LNCaP clone FGC (cell line): Measurements from ENCODE around the gene HSPG2.

Experiments used
- DNase-seq: peaks from one replicate; pipeline ENCODE4 v3.0.0-alpha.2; 2011; ENCODE audit warnings: low read depth
- H3K4me3 ChIP-seq: 2 replicates; pipeline ENCODE4 v1.5.1; 2011; ENCODE audit warnings: mild to moderate bottlenecking, low read depth, low read length, control low read depth
- CTCF ChIP-seq: IDR thresholded peaks from 2 replicates; pipeline ENCODE4 v1.5.1; 2012; ENCODE audit warnings: mild to moderate bottlenecking; ENCODE audit not compliant: control insufficient read depth, insufficient read depth; ENCODE audit errors: extremely low read depth

Gene HSPG2

GRCh38 chr1:21874778-21875547, 62.1 kb downstream of the HSPG2 start:
- TF ChIP-seq CTCF, result no peak
- DNase-seq, result no peak
- H3K4me3 ChIP-seq, result no peak overlapping the region

- no peak for TF ChIP-seq CTCF
- no peak for DNase-seq
- H3K4me3 ChIP-seq, result no peak overlapping the region
Observed at GRCh38 chr1:21874328-21874727, 62.8 kb downstream of the HSPG2 start.

- no peak for DNase-seq
- H3K4me3 ChIP-seq, result no peak overlapping the region
- no peak for TF ChIP-seq CTCF
Observed at GRCh38 chr1:21873761-21874160, 63.3 kb downstream of the HSPG2 start.

- no peak overlapping the region for H3K4me3 ChIP-seq
- DNase-seq, result no peak
- TF ChIP-seq CTCF, result no peak
Observed at GRCh38 chr1:21873174-21873573, 63.9 kb downstream of the HSPG2 start.

GRCh38 chr1:21872445-21873079, 64.5 kb downstream of the HSPG2 start:
- H3K4me3 ChIP-seq, result no peak overlapping the region
- no peak for DNase-seq
- no peak for TF ChIP-seq CTCF

GRCh38 chr1:21871943-21872342, 65.2 kb downstream of the HSPG2 start:
- no peak for DNase-seq
- no peak for TF ChIP-seq CTCF
- no peak overlapping the region for H3K4me3 ChIP-seq
